Measurements from ENCODE around the gene ESRRB.

- no peak for TF ChIP-seq CTCF (IDR thresholded peaks at IDR 0.05)
- no peak for TF ChIP-seq POLR2AphosphoS5 (IDR thresholded peaks at IDR 0.05; ENCODE audit: insufficient read depth in 1 of 2, low read depth in 1 of 2)
These were observed 113.7 kb downstream of the ESRRB start for GRCh38 chr14:76489667-76490066.

All from vagina (tissue), 2 donors.